Fibroblast of skin of left biceps (primary cell): ENCODE results near the gene MEG3.

ENCODE experiments used
- DNase-seq, 2 experiments: peaks; one replicate each; pipeline ENCODE4 v3.0.0-alpha.2; 2013; ENCODE audit warnings: low read depth in 2 of 2

Gene MEG3

DNA sequence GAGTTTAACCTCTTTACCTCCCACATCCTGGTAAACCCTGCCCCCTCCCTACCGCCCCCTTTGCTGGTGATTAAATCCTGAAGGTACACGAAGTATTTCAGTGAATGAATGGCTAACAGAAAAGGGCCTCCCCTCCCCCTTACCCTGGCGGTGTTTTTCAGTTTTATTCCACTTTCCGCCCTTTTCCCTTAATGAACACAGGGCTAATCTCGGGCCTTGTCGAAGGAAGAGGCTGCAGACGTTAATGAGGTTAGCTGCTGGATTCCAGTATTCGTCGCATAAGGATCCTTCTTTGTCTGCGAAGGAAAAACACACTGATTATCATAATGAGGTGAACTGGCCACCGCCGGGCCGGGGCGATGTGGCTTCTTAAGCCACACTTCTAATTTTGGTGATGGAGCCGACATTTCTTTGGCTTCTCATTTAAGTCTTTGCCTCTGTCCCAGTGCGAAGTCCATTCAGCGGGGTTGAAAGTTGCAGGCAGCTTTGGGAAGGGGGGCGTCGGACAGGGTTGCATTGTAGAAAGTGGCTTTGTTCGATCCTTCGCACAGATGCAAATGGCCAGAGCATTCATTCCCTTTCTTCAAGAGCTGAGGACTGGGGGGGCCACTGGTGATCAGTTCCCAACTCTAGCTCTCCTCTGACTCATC lies 6.5 kb downstream of the MEG3 start:
- DNase-seq: no peak

DNA sequence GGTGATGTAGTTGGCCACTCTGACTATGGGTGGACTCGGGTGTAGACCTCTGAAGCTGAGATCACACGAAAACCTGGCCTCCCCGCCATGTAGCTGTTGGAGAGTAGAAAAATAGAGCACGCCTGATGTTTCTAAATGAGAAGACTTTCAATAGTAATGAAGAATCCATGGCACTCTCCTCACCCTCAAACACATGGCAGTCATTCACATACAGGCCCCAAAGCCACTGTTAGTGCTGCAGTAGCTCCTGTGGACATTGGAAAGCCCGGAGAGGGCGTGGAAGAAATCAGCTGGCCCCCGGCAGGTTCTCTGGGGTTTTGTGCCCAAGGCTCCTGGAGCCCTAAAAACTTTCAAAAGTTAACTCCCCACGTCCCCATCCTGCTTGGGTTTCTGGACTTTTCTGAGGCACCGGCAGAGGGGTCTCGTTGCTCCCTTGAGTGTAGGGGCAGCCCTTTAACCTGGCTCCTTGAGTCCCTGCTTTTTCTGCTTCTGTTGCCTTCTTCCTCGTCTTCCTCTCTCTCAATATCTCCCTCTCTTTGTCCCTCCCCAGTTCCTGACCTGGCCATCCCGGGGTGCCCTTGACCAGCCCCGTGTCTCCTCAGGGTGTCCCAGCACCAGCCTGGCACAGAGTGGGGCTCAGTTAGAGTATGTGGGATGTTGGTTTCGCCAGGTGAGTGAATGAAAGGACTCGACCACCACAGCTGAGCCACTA lies 8.3 kb downstream of the MEG3 start:
- no peak for DNase-seq

DNA sequence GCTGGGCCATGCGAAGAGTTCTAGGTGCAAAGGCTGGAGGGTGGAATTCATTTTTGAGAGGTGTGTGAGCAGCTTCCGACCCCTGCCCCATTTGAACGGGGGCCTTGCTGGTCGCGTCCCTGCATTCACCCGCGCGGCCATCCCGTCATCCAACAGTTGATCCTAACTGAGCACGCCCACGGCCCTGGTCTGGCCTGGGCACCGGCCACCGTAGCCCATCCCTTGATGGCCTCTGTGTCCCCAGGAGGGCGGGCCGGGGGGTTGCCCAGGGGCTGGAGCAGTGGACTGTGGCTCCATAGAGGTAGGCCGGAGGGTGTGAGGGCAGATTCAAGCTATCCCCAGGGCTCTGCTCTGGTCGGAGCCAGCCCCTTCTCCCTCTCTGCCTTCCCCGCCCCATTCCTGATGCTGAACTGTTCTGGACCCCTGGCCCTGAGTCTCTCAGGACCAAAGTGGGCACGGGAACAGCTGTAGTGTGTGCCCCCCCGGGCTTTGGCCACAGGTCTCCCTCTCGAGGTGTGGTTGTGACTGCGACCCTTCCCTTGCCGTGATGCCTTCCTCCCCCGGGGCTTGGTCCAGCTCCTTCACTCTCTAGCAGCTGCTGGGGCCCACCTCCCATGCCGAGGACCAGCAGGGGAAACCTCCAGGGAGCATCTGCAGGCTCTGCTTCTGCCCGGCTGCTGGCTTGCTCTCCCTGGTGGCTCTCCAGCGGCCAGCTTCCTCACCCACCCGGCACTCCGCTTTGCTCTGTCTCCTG lies 9.1 kb downstream of the MEG3 start:
- no peak for DNase-seq

DNA sequence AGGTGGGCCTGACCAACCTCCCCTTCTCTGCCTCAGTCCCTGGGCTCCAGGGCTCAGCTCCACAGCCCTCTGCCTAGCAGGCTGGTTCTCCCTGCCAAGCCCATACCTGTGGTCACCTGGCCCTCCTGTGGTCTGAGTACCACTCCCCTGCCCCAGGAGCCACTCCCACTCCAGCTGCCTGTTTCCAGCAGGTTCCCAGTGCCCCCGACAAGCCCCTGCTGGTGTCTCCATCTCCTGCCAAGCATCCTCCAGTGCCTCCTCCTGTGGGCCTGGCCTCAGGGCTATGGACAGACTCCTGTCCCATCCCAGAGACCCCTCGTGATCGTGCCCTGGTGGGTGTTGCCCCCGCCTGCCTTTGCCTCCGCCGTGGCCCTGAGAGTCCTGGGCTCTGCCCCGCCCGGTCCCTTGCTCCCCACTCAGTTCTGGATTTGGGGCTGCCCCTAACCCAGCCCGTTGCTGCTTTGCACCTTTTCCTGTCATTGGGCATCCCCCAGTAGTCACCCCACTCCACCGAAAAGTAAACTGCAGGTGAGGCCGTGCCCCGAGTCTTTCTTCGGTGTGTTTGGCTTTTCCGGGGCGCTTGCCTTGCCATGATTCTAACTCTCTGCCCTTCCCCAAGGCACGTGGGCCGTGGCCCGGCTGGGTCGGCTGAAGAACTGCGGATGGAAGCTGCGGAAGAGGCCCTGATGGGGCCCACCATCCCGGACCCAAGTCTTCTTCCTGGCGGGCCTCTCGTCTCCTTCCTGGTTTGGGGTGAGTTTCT lies 9.8 kb downstream of the MEG3 start:
- DNase-seq: no peak

DNA sequence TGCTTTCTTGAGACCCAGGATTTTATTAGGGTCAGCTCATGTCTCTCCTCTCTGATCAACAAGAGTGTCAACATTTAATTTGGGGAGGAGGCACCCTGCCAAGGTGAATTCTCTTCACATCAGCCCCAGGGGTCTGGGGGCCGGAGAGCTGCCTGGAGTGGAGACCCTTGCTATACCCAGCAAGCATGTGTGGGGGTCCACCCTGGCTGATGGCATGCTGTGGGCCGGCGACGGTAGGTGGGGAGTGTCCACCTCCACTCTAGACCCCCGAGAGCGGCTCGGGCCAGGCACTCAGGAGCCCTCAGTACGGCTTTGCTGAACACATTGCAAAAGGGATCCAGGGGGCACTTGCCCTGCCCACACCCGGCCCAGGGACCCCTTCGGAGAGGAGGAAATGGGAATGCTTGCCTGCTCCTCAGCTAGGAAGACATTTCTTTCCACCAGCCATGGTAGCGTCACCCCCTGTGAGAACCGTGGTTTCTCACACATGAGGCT lies 10.4 kb downstream of the MEG3 start:
- no peak for DNase-seq

DNA sequence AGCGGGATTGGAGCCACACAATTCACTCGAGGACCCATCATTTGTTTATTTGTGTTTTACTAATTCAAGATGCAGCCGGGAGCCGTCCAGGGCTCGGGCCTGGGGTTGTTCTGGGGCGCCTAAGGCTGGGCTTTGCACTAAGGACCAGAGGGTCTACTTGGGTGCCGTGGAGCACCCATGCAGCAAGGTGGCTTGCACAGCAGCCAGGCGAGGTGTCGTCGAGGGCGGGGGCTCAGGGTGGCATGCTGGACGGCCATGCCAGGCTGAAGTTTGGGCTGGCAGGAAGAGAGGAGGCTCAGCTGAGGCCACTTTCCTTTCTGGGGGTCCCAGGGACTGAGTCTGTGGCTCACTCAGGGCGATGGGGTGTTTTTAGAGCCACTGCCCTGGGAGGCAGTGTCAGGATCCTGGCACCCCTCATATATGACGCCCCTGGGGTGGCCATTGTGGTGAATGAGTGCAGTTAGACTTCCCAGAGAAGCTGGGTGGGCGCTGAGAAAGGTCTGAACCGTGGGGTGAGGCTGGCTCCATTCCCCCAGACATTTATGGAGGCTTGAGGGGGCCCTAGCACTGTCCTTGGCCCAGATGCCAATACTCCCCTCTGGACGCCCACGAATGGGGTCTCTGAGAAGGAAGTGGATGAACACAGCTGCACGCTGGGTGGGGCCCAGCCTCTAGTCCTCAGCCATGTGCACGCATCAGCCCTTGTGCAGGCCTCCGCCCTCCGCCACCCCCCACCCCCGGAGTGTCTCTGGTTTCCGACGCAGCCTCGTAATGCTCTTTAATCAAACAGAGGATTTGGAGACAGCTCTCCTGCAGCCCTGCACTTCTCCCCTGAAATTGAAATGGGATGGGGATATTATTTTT lies 11.3 kb downstream of the MEG3 start:
- no peak for DNase-seq

DNA sequence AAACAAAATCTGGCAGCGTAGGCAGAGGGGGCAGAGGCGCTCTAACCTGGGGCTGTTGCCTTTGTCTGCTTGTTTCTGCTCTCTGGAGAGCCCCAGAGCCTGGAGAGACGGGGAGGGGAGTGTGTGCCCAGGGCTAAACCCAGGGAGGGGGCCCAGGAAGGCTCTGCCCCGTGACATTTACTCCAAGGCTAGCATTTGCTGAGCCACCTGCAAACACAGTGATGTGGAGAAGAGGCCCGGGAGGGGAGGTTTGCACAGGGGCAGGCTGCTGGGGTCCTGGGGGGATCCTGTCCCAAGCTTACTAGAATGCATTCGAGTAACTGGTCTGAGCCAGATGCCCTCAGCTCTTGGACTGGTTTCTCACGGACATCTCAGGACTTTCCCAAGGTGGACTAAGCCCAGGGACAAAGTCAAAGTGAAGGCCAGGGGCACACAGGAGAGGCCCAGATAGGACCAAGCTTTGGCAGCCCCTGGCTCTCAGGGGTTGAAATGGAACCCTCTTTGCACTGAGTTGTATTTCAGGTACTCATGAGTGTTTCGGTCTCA lies 12.0 kb downstream of the MEG3 start:
- DNase-seq: no peak

DNA sequence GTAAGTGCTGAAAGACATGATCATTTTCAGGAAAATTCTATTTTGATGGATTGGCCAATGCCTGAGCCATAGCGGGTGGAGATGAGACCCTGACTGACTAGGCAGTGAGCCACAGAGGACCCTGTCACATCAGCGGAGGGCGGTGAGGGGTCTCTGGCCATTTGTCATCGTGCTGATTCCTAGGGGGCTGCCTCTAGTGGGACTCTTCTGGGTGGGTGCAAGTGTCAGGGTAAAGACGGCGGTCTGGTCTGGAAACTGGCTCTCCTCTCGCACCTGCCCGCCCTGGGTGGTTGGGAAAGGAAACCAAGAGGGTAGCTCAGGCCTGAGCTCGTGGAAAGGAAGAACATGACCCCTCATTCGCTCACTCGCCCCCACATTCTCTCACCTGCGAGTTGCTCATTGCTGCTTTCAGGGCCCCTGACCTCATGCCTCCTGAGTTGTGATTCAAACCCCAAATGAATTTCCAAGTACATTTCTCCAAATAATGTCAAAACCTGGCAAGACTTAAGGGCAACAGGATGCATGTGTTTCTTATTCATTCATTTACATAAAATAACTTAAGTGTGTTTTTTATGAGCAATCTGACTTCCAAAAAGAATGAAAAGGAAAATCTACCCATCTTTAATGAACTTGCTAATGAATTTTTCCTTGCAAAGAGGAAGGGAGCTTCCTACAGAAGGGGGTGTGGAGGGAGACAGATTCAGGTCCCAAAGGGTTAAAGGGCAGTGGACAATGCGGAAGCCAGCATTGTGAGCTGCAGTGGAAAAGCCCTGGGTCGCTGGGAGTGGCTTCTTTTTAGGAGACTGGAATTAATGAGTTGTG lies 12.8 kb downstream of the MEG3 start:
- no peak for DNase-seq

DNA sequence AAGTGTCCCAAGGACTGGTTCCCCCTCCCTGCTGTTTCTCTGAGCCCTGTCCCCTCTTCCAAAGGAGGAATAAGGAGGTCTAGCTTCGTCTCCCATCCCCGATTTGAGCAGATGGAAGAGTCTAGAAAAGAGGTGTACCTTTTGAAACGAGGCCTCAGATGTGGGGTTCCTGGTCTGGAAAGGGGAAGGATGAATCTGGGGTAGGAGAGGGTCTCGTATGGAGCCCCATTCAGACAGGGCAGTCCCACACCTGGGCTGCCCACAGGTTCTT lies 13.3 kb downstream of the MEG3 start:
- DNase-seq: no peak

DNA sequence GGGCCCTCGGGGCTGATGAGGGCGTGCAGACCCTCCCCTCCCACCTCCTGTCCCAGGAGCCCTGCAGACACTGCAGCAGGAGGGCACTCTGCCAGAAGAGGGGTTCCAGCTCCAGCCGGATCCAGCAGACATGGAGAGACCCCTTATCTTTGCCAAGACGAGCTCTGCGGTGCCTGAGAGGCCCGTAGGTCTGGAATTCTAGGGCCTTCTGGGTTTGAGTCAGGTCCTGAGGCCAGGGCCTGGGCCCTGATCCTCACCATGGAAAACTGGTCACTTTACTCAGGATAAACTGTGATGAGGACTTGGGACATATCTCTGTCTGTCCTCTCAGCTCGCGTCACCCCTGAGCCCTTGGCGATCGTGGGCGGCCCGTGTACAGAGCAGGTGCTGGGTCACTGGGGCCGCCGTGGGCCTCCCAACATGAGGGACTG lies 13.8 kb downstream of the MEG3 start:
- DNase-seq: no peak

DNA sequence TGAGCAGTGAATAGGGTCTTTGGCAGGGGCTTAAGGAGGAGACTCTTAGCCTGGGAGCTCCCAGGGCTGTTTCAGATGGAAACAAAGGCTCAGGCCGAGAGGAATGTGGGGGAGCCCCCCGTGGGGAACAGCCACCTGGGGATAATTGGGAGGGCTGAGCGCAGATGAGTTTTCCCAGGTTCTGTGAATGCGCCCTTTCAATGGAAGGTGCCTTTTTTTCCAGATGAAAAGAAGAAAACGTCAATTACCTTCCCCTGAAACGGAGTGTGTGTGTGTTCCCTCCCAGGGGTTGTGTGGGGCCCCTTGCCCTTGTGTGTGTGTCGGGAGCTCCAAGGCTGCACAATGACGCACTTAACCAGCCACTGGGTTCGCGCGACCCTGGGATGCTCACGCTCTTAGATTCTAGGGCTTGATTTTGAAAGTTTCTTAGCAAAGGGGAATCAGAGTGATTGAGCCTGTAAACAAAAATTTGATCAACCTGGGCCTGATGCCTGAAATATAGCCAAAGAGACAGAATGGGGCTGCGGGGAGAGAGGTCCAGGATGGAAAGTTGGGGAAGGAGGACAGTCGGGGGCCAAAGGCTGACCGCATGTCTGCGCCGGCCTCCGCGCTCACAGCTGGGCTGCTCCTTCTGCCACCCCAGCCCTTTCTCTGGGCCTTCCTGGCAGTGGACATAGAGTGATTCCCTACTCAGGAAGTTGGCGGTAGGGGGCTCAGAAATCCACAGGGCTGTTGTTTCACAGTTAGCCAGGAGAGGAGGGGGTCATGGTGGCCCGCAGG lies 14.6 kb downstream of the MEG3 start:
- no peak for DNase-seq

DNA sequence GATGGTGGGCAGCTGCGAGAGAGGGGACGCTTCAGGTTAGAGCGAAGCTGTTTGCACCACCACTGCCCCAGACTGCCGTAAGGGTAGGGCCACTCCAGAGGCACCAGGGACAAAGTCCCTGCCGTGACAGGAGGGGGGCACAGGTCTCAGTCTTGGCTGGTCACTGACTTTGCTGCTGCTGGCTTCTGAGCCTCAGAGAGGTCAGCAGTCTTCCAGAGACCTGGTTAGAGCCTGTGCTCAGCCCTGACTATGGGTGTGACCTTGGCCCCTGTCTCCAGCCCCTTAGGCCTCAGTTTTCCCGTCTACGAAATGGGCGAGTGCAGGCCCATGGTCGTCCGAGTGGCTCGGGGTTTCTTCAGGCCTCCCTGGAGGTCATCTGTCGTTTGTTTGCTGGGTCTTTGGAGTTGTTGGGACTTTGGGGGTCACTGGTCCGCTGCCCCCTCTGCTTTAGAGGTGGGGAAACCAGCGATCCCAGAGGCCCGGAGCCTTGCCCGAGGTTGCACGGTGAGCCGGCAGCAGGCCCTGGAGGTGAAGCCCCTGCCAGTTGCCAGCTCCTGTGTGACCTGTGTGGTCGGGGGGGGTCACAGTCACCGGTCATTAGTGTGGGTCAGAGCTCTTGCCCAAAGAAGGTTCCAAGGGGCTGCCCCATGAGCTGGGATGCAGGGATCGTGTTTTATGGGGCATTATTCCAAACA lies 15.3 kb downstream of the MEG3 start:
- DNase-seq: no peak

DNA sequence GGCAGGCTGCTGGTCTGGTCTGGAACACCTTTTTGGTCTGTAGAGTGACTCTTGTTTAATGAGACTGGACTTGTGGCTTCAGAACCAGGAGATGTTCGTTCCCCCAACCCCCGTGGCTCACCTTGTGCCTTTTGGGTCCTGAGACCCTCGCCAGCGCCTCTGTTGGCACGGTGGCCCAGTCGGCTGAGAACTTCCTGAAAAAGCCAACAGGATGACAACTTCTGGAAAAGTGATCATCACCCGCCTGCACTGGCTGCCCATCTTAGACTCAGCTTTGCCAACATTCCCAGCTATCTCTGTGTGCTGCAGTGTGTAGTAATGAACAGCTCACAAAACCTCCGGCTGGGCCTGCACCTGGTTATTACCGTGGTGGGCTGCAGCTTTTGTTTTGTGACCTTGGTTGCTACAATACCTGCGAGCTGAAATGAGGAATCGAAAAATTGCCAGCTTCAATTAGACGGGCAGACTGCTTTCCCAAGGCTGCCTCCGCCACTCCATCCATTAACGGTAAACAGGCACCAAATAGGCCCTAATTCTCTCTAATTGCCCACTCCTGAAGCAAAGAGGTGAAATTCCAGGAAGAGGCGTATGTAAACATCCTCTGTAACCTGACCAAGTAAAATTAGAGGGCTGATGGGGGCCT lies 16.0 kb downstream of the MEG3 start:
- no peak for DNase-seq

DNA sequence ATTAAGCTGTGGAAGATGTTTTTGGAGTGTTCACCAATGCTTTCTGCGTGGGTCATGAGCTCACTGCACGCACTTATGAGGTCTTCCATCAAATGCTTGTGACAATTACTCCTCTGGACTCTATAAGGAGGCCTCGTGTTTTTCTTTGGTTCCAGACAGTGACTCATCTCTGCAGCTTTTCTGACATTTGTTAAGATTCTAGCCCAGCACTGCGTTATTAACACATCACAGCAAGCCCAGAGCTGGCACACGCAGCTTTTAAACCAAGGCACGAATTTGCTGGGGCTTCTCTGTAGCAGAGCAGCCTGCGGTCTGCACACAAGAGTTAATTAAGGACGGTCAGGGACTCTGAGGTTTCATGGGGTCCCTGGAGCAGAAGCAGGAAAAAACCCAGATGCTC lies 16.9 kb downstream of the MEG3 start:
- peak; percentile 61 to 63 for DNase-seq

DNA sequence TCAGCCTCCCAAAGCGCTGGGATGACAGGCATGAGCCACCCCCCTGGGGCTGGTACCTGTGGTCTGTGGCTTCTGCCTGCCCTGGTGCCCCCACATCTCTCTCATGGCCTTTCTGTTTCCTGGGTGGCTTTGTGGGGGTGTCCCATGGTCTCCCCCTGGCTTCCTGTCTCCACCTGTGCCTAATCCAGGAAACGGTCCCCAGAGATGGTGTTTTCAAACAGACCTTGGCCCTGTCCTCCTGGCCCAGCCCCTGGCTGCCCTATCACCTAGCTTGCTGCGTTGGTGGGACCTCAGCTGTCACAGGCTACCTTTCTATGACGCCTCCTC lies 18.1 kb downstream of the MEG3 start:
- DNase-seq: no peak

DNA sequence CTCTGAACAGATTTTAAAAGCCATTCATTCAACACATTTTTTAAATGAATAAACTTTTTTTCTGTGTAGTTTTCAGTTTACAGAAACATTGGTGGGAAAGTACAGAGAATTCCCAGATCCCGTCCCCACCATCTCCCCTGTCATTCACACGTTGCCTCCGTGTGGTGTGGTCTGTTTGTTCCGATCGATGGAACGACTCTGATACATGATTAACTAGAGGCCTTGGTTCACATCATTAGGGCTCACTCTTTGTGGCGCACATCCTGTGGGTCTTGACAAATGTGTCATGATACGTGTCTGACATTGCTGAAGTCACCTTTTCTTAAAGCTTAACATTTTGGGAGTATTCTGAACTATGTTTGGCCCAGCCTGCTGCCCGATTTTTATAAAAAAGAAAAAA lies 18.5 kb downstream of the MEG3 start:
- no peak for DNase-seq

DNA sequence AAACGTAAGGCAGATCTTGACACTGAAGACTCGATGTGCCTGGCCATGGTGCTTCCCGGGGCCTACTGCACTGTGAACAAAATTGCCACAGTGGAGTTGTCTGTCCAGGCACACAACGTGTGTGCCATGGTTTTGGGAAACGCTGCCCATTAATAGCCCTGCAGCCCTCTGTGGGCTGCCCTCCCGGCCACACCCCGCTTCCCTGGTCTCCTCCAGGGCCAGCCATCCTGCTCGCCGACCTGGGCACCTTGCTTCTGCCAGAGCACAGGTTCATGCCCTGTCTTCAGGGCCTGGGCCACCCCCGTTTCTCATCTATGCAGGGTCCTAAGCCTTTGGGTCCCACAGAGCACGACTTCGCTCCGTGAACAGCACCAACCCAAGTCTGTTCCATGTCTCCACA lies 18.9 kb downstream of the MEG3 start:
- no peak for DNase-seq

DNA sequence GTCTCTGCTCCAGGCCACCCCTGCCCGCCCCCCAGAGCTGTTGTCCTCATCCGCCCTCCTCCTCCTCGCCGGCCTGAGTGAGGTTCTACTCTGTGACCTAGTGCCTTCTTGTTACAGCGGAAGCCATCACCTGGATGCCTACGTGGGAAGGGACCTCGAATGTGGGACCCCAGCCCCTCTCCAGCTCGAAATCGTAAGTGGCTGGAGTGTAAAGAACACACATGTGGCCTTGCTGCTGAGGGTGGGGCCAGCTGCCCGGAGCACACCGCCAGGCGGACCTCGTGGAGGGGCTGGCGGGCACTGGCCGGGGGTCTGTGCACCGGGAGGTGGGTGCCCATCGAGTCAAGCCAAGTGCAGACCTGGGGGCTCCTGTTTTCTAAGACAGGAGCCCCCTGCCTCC lies 19.4 kb downstream of the MEG3 start:
- no peak for DNase-seq
